GM21381 (cell line): ENCODE results near the gene C15orf62.

ENCODE experiments used
- ATAC-seq: cut with Tn5 transposase; IDR thresholded peaks from one replicate; pipeline ENCODE4 v1.9.1; 2021; ENCODE audit warnings: mild to moderate bottlenecking, moderate library complexity; ENCODE audit not compliant: unreplicated experiment

C15orf62 gene, protein sequence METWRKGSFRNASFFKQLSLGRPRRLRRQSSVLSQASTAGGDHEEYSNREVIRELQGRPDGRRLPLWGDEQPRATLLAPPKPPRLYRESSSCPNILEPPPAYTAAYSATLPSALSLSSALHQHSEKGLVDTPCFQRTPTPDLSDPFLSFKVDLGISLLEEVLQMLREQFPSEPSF

DNA sequence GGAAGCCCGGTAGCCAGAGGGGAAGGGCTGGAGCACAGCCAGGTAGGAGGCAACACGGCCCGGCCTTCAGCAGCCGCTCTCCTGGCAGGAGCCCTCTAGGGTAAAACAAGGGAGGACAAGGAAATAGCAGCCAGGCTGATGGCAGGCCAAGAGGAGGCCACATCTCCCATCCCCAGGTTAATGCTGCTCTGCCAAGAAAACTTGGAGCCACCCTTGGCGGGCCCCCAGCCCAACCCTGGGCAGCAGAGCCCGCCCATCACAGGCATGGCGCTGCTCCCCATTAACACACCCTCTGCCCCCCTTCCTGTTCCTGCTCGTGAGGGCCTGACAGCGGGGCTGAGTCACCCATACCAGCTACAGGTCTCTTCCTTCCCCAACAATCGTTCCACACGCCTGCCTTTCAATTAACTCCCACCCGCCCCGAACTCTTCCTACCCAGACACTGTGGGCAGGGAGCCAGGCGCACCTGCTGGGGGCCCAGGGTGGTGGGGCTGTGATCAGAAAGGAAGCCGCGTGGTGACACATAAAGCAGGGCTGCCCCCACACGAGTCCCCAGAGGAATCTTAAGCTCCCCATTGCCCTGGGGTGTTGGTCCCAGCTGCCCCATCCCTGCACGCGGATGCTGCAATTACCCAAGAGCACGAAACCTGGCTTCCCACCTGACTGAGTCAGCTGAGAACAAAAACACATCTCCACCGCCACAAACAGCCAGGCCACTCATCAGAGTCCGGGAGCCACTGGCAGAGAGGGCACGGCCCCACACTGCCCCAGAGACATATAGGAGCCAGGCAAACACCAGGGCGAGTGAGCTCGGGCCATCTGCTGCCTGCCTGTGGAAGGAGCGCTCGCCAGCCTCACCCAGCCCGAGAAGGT, at the start of gene C15orf62:
TSS of gene C15orf62 (plus strand) at position 707 of the 873 bp plus-strand sequence. CDS start 516 bp downstream, outside the sequence.
- peak; percentile 35 for ATAC-seq

DNA sequence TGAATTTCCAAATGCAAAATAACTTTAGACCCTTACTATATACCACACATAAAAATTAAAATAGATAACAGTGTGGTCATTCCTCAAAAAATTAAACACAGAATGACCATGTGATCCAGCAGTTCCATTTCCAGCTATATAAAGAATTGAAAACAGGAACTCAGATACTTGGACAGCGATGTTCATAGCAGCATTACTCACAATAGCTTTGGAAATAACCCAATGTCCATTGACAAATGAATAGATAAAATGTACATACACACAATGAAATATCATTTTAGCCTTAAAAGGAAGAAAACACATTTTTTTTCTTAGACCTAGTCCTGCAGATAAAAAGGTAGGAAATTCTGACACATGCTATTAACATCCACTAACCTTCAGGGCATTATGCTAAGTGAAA, 48.1 kb upstream of the C15orf62 start:
- ATAC-seq, result no peak

DNA sequence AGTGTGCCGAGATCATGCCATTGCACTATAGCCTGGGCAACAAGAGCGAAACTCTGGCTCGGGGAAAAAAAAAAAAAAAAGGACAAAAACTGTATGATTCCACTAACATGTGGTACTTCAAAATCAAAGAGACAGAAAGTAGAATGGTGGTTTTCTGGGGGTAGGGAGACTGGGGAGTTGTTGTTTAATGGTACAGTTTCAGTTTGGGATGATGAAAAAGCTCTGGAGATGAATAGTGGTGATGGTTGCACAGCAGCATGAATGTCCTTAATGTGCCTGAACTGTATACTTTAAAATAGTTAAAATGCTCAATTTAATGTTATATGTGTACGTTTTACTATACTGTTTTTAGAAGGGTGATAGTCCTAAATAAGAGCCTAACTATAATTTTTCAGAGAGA, 47.4 kb upstream of the C15orf62 start:
- ATAC-seq, result no peak

DNA sequence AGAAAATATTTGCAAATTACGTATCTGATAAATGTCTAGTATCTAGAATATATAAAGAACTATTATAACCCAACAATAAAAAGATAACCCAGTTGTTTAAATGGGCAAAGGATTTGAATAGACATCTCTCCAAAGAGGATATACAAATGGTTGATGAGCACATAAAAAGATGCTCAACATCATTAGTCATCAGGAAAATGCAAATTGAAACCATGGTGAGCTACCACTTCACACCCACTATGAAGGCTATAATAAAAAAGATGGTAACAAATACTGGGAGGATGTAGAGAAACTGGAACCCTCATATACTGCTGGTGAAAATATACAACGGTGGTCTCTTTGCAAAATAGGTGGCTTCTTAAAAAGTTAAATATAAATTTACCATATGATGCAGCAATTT, 46.8 kb upstream of the C15orf62 start:
- ATAC-seq, result no peak

DNA sequence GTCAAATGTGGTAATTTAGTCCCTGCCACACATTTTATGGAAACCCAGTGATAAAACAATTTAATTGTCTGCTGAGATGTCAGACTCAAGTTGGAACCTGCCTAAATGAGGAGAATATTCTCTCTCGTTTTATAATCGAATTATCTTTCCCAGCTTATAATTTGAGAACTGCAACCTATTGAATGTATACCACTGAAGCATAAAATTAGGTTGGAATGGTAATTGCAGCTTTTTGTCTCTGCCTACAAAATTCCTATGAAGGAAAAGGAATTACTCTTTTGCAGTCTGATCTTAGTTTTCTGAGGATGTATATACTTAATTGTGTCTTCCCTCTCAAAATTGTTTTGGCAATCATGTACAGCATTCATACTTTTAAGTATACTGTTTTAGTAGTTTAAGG, 45.9 kb upstream of the C15orf62 start:
- ATAC-seq, result no peak

DNA sequence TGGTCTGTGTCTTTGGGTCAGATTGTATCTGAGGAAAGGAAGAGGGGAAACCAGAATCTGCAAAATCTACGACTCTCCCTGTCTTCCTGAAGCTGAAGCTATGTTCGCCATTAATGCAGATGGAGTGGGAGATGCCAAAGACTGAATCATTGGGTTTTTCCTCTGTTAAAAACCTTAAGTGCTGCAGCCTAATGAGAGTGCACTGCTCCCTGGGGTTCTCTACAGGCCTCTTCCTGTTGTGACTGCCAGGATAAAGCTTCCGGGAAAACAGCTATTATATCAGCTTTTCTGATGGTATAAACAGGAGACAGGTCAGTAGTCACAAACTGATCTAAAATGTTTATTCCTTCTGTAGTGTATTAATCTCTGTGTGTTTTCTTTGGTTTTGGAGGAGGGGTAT, 38.7 kb upstream of the C15orf62 start:
- ATAC-seq, result no peak

DNA sequence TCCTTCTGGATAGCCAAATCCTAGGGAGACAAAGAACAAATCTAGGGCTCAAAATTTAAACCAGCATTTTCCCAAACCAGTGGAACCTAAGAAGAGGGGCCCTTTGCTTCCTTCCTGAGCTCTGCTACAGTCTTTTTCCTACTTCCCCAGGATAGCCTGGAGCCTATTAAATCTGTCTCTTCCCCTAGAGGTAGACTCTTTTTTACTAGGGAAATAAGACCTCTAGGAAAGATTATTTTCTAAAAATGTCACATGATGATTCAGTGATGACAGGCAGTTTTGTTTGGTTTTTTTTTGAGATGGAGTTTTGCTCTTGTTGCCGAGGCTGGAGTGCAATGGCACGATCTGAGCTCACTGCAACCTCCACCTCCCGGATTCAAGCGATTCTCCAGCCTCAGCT, 33.2 kb upstream of the C15orf62 start:
- no peak for ATAC-seq

DNA sequence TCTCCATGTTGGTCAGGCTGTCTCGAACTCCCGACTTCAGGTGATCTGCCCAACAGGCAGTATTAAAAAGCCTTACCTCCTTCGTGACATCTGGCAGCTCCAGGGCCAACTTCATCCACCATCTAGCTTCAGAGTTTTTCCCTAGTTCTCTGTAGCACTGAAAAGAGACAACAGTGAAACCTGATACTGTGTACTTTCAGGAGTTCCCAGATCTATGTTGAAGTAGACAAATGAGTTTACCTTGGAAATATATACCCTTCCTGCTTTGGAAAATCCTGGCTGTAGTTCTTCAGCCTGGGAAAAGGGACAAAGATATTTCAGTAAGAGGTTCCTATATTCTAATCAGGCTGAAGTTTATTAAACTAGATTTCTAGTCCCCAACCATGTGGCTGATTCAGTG, 32.7 kb upstream of the C15orf62 start:
- no peak for ATAC-seq

DNA sequence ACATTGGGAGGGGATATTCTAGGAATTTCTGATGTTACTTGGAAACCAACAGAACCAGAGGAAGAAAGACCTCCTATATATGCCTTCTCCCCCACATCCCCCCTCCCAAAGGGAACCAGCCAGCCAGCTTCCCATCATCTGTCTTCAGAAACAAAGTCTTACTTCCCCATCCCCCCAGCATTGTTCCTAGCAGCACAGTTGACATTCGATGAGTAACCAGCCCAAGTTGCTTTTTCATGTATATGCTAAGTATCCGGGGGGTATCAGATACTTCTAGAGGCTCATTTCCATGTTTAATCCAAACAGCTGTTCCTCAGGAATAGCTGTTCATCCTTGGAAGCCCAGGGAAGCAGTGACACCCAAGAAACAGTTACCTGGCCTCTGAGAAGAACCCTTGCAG, 30.7 kb upstream of the C15orf62 start:
- no peak for ATAC-seq

DNA sequence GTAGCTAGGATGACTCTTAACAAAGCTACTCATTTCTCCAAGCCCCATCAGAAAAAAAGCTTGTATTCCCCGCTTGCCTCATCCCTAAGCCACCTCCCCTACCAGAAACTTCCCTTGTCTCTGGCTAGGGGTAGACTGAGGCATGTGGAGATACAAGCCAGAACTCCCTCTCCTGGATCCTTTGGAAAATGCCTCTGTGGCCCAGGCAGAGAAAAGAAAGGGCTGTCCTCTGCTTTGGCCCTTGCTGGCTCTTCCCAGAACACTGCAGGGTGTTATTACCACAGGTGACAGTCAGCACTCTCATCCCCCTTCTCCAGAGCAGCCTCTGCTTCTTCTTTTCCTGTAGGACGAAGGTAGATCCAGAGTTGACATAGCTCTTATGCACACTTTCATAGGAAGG, 29.9 kb upstream of the C15orf62 start:
- no peak for ATAC-seq

DNA sequence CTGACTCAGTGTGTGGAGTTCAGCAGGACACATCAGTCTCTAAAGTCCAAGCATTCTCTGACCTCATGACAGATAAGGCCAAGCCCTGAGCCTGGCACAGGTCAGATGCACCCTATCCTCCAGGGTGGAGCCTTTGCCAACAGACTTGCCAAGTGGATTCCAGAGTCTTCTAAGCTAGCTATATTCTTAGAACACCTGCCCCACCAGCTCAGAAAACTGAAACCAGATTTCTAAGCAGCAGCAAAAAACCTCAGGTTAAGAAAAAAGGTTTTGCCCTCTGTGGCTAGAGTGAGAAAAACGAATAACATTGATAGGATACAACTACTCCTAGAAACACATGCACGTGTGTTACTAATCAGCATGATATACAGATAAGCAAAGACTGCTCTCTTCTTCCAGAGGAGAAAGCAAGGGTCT, 26.3 kb upstream of the C15orf62 start:
- no peak for ATAC-seq

DNA sequence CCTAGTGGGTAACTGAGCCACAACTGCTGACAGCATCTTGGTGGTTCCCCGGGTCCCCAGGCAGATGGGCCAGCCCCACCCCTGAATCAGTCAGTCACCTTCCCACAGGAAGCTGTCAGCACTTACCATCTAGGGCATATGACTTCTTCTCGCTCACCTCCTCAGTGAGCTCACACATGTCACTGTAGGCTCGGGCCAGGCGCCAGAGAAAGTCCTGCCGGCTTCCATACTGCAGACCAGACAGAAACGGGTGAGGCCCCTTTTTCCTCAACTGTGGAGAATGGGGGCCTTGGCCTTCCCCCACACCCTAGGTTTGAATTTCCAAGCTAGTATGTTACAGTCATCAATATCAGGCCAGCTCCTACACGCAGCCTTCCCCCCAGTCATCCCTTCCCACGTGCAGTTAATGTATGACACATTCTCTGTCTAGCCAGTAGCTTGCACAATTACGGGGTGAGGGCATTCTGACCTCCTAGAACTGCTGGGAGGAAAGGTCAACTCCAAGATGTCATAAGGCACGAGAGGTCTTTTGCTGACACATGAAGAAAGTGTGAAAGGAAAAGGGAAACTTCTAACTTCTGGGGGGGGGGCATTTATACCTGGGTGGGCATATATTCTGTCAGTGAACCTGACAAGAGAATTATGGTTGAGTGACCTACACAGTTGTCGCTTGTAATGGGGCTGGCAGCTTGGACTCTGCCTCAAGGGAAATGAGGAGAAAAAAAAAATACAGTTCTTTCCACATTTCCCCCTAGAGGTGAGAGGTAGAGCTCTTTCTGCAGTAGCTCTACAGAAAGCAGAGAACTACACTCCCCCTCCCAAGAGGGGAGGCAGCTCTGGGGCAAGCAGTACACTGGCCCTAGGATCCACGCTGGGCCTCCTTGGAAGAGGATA, 25.6 kb upstream of the C15orf62 start:
- ATAC-seq, result no peak

DNA sequence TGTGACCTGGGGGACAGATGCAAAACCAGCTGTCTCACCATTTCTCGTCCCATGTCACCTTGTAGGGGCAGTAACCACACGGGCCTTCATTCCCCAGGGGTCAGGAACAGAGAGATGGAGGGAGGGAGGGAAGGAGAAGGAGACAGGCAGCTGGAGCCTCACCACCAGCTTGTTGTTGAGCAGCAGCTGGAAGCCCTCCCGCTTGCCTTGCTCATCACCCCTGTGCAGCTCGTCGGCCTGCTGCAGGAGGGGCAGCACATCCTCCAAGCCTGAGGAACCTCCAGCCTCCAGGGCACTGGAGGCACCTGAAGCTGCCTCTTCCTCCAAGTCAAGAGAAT, 25.0 kb upstream of the C15orf62 start:
- no peak for ATAC-seq

DNA sequence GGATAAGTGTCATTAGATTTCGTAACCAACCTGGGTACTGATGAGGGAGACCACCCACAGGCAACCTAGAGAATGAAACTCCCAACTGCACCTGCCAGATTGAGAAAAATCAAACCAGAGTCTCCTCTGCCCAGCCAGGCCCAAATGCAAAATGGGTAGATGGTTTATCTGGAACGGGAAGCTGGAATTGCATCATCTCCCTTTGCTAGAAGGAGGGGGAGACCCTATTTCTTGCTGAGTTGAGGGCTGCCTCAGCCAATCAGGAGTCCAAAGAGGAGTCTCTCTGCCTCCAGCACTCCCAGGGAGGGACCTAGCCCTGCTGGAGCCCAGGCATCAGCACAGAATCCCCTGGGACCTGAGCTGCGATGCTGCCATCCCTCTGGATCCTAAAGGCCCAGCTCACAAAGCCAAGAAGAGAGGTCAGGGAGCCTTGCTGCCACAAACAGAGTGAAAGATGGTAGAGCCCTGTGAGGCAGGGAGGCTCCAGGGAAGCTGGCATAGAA, 22.8 kb upstream of the C15orf62 start:
- no peak for ATAC-seq

DNA sequence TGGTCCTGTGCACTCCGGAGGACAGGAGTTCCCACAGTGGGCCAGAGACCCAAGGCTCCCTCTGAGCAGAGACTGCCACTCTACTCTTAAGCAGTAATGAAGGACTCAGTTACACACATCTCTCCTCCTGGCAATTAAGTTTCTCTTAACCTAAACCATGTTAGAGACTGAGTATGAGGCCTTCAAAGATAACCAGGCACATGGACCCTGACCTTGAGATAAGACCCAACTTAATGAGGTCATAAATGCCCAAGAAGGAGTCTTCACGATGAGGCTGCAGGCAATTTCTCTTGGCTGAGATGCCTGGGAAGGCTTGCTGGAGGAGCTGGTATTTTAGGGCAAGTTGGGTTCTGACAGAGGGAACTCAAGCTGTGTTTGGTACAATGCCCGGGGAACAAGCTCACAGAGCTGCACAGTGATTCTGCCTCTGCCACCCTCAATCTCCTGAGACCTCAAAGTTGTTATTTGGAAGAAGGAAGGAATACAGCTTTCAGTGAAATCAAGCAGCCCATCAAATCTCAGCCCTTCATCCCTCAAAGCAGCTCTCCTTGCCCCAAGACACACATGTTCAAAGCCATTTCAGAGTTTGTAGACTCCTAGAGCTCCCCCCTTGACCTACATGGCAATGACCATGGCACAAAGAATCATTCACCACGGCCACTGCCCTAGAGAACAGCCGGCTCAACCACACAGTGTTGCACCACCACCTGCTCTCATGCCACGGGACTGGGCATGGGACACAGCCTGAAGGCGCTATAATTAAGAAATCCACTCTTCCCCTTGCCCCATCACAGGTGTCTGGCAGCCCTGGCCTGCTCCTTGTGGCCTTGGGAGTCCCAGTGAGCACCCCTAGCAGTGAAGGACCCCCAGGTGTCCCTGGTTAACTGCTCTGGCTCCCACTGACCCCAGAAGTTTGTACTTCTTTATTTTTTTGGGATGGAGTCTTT, 21.8 kb upstream of the C15orf62 start:
- no peak for ATAC-seq

DNA sequence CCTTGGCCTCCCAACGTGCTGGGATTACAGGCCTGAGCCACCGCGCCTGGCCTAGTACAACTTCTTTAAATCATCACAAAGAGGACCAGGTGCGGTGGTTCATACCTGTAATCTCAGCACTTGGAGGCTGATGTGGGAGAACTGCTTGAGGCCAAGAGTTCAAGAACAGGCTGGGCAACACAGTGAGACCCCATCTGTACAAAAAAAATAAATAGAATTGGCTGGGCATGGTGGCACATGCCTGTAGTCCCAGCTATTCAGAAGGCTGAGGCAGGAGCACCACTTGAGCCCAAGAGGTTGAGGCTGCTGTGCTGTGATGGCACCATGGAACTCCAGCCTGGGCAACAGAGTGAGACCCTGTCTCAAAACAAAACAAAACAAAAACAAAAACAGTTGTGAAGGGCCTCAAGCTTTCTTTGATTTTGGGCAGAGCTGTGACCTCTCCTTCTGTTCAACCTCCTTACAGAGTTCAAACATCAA, 20.6 kb upstream of the C15orf62 start:
- ATAC-seq, result no peak

DNA sequence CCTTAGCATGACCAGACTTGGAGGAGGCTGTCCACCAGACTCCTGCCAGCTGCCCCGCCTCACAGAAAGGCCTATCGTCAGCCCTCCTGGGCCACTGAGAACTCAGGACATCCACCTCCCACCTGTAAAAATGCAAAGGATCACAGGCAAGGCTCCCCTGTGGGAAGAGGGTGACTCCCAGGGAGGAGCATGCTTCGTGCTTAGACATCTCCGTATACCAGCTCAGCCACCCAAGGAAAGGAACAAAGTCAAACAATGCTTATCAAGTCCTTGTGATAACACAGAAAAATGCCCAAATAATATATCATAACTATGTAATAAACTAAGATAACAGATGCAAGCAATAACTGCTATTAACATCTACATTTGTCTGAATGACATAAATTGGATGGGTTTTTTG, 18.9 kb upstream of the C15orf62 start:
- ATAC-seq, result no peak

DNA sequence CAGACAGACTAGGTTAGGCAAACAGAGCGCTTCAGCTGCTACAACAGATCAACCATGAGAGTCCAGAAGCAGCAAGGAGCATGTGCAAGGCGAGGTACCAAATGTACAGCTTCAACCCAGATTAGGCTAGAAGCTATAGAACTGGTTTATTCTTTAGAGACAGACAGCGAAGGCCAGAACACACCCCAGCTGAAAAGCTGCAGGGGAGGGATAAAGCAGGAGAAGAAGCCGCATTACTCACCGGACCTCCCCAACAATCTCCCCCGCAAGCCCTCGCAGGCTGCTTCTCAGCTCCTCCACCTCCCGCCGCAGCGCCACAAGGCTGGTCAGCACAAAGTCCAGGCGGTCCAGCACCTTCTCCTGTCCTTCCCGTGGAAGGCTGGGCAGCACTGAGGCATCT, 18.0 kb upstream of the C15orf62 start:
- no peak for ATAC-seq

DNA sequence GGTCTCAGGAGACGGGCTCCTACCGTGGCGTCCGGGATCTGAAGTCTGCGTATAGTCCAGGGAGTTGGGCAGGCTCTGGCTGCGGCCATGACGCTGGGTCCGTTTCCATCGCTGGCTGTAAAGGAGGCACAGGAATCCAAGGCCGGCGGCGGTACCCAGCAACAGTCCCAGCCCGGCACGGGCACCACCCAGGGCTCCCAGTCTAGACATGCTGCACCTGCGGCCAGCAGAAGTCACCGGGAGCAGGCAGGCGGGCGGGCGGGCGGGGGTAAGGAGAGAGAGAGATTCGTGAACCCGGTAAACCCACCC, 15.3 kb upstream of the C15orf62 start:
- ATAC-seq, result peak; percentile 12
